Stimulated activated CD8-positive, alpha-beta memory T cell treated with anti-CD3 and anti-CD28 coated beads, Interleukin-2, amount 100 ng/mL, for 48 hours (primary cell): ENCODE results near the gene RPS6KL1.
A peak's percentile ranks its signal among the peaks of the same experiment; 100 is the strongest.

Source experiments
- DNase-seq, 2 donors: peaks; one replicate each; pipeline ENCODE4 v3.0.0-alpha.2; 2020; ENCODE audit warnings: low read depth in 2 of 2

RPS6KL1 gene

DNA sequence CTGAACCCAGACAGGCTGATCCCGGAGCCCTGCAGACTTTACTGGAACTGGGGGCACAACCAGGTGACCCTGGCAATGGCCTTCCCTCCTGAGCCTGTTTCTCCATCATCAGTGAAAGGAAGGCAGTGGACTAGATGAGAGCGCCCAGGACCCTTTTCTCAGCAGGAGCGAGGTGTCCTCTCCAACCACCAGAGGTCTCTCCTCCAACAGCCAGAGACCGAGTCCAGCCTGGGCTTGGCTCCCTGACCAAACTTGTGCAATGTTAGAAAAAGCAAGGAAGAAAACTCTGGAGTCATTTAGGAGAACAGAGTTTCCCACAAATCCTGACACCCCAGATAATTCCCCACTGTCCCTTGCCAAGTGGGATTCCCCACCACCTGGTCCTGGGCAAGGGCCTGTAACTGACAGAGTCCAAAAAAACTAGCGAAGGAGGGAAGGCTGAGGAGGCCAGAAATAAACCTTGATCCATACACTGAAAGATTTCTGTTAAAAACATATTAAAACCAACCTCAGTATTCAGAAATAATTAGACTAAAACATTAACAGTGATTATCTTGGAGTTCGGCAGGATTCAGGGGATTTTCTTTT is 9.0 kb downstream of the RPS6KL1 start:
- no peak for DNase-seq

DNA sequence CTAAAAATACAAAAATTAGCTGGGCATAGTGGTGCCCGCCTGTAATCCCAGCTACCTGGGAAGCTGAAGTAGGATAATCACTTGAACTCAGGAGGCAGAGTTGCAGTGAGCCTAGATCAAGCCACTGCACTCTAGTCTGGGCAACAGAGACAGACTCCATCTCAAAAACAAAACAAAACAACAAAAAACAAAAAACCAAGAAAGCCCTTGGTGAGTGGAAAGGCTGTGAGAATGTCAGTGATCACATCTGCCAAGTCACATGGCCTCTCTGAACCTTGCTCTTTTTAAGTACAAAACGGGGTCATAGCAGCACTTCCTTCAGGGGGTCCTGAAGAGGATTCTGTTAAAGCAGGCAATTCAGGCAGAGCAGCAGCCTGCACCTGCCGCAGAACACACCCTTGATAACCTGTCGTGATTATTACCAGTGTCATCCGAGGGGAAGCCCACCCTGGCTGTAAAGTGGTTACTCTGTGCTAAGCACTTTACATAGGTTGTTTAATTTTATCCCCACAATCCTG is 9.6 kb downstream of the RPS6KL1 start:
- no peak for DNase-seq

DNA sequence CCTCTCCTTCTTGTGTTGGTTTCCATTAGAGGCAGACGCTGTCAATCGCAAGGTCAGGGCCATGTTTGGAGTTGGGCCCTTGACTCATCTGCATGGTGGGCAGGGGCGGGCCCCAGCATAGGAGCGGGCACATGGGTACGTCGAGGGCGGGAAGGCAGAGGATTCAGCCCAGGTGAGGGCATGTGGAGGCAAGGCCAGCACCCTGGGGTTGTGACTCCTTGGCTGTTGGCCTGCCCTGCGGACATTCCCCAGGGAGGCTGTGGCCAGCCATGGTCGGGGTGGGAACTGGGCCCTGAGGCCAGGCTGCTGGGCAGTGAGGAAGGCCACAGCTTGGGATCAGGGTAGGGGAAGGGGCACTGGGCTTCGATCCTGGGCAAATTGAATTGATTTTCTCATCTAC is 10.3 kb downstream of the RPS6KL1 start:
- DNase-seq = no peak

DNA sequence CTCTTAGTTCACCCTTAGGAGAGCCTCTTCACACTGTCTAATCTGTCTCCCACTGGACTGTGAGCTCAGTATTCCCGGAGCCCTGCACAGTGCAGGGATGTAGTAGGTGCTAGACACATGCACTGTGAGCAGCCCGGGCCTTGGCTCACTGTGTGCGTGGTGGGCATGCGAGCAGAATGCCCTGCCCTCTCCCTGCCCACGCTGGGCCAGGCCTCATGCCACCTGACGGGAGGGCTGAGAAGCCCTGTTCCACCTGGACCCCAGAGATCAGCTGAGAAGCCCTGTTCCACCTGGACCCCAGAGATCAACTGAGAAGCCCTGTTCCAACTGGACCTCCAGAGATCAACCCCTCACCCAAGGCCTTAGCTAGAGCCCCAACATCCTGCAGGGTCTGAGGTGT is 10.9 kb downstream of the RPS6KL1 start:
- no peak for DNase-seq

DNA sequence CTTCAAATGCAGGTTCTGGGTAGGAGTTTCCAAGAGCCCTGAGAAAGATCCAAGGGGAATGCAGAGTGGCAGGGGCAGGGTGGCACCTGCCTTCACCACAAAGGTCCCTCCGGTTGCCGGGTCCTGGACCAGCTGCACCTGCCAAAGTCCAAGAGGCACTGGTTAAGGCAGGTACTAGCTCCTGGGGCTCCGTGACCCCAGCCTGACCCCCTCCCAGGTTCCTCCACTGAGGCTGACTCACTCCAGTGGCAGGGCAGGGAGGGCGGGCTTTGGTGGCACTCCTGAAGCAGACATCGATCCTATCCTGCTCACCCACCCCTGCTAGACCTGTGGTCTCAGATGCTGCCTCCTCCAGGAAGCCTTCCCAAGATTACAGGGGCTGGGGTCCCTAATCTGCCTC is 11.4 kb downstream of the RPS6KL1 start:
- DNase-seq = no peak

DNA sequence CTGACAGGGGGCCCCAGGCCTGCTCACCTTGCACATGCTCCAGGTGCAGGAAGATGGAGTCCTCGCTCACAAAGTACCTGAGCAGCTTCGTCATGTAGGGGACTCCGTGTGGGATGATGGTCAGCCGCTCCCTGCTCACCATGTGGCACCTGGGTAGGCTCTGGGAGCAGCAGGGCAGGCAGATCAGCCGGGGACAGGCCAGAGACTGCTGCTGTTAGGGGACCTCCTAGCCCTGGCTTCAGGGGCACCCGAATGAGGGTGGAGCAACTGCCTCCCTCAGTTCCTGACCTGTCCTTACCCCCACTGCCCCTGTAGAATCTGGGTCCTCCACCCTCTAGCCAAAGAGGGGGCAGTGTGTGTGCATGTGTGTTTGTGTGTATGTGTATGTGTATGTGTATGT is 11.8 kb downstream of the RPS6KL1 start:
- DNase-seq = no peak

DNA sequence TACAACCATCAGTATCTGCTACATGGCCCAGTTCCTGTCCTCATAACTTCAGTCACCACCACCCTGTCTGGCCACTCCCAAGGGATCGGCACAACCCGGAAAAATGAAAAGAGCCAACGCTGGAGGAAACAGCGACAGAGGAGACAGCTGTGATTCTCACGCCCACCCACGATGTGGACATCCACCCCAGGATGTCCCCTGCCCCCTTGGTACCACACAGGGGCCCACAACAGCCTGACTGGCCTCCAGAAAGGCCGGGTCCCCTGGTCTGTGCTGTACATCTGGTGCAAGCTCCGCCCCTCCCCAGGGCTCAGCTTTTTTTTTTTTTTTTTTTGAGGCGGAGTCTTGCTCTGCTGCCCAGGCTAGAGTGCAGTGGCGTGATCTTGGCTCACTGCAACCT is 12.5 kb downstream of the RPS6KL1 start:
- no peak for DNase-seq

DNA sequence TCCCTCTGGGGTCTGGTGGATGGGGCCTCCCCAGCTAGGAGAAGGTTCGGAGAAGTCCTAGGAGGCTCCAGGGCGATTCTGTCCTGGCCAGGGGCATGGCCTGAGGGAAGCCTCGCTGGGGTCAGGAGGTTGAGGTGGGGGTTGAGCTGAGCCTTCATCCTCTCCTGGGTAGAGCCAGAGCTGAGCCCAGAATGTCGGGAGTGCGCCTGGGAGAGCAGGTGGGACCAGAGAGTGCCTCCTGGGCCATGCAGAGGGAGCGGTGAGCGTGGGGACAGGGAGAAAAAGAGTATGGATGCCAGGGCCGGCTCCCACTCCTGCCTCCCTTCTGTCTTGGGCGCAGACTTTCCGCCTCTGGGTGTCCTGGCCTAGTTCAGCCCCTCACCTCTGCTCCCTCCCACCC is 13.1 kb downstream of the RPS6KL1 start:
- no peak for DNase-seq

DNA sequence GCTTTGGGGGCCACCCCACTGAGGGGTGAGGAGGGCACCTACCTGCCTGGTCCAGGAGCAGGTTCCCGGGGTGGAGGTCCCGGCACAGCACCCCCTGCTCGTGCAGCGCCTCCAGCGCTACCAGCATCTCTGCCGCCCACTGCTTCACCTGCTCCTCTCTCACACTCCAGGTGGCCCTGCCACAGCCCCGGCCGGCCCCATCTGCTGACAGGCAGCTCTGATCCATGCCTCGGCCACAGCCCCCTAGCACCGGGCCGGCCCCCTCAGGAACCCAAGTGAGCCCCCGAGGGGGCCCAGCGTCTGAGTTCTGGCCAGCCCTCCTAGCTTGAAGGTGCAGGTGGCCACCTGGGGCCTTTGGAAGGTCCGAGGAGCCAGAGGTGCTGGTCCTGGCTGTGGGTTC is 13.6 kb downstream of the RPS6KL1 start:
- DNase-seq = no peak

DNA sequence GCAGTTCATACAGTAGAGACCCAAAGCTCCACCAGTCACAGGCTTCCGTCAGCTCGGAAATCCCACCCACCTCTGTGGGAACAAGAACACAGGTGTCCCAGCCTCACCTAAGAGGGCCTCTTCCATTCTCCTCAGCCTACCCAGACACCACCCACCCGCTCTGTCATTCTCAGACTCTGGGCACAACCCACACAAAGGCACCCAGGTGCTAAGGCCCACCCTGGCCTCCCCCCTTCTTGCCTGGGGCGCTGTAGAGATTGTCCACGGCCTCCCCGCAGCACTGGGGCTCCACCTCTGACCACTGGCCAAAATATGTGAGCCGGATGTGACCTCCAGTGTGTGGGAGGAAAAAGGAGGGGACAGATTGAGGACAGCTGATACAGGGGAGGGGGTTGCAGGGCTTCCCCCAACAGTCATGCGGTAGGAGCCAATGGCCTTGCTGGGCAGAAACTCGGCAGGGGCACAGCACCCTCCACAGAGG is 14.2 kb downstream of the RPS6KL1 start:
- no peak for DNase-seq

DNA sequence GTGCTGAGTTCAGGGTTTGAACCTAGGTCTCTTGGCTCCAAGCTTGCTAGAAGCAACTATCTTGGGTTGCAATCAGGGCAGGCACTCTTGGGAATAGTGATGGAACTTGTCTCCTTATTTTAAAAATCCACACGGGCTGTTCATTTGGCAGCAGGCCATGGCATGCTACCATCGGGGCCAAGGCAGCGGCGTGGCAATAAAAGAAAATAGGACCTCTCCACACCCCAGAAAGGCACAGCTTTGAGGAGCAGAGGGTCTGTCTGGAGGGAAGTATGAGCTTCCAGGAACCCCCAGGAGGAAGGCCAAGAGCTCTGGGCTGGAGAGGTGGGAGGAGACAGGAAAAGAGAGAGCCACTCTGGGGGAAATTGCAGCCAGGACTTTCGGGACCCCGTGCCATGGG is 15.3 kb downstream of the RPS6KL1 start:
- DNase-seq = no peak

DNA sequence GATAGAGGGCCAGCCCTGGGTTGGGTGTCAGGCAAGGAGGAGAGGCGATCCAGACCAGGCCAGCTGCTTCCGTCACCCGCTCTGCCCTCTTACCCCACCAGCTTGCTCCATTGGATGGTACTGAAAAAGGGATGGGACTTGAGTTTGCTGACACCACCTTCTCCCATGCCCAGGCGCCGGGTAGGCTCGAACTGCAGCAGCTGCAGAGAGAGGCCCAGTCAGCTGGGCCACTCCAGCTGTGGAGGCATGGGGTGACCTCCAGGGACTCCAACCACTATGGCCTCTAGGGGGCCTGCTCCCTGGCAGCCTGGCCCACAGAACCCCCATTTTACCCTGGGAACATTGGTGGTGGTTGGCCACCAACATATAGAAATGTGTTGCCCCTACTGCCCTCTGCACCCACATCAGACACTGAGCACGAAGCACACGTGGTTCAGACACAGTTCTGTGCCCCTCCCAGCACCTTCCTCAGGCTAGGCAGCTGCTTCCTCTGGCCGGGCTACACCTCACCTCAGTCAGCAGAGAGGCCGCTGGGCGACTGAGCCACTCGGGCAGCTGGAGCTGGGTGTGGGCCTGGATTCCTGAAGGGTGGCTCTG is 16.0 kb downstream of the RPS6KL1 start:
- DNase-seq = no peak

DNA sequence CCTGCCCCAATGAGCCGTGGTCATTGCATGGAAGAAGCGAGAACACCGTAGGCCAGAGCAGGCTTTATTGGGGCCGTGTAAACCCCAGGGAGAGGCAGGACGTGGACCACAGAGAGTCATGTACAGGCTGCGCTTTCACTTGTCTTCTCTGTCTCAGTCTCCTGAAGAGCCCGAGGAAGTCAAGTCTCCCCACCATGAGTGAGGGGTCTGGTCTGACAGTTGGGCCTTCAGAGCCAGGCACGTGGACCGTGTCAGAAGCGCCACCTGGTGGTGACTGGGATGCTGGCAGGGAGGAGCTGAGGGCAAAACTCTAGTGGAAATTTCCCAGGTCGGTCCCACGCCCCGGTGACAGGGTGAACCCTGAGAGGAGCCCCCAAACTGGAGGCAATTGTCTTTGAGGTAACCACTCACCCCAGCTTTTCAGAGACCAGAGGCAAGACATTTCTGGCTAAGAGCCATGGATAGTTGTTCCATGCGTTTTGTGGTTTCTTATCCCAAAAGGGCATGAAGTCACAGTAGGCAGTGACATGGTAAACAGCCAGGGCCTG is 17.4 kb downstream of the RPS6KL1 start:
- DNase-seq = peak; percentile 70 to 76

DNA sequence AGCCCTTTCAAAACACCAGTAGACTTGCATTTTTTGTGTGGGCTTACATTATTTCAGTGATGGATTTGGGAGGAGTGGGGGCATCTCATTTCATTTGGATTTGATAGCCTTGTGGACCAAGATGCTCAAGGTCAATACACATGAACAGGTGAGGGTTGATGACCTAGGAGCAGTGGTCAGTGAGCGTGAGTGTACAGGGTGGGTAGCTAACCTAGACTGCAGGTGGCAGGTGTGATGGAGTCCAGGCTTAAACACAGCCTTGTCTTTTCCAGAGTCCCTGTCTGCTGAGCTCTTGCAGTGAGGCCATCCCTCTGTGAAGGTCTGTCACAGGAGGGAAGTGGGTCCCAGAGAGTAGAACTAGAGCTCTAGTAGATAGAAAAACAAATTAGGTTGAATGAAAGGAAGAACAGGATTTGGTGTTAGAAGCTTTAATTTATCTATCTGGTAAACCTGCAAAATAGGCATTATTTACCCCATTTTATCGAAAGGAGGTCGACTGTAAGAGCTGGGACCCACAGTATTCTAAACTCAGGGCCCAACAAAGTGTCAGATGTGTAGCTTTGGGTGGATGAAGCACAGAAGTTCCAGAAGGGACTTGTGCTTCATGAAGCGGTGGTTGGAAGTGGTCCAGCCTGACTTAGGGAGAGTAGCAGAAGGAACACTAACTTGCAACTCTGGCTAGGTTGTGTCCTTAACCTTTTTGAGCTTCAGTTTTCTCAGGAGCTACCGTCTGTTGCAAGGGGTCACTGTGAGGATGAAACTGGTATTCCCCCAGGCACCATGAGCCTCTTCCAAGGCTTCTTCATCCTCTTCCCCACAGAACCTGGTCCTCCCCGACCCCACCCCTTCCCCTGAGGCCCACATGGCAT is 18.2 kb downstream of the RPS6KL1 start:
- no peak for DNase-seq

DNA sequence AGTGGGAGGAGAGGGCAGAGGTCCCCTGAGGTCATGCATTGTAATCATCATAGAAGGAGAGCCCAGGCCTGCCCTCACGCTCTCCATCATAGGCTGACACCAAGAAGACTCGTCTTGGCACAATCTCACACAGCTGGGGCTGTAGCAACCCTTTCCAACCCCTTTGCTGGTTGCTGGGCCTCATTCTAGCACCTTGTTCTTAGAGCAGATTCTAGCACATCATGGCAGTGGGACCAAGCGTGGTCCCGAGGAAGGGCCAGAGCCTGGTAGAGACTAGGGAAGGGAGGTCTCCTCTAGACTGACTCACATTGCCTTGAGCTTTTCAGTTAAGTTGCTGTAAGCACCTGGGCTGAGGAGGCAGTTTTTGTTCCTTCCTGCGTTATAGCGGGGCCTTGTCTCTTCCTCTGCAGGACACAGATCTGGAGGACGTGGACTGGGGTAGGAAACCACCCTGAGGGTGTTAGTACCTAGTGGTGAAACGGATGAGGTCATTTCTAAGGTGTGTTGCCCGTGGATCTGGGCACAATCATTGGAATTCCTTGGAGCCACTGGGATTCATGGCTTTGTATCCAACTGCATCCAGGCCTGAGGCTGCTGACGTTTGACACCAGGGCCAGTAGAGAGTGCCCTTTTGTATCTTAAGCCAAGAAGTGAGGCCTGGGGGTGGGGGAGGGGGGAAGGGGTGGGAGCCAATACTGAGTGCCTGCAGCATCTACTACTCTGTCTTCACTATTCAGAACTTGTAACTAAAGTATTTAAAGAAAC is 19.9 kb downstream of the RPS6KL1 start:
- no peak for DNase-seq

DNA sequence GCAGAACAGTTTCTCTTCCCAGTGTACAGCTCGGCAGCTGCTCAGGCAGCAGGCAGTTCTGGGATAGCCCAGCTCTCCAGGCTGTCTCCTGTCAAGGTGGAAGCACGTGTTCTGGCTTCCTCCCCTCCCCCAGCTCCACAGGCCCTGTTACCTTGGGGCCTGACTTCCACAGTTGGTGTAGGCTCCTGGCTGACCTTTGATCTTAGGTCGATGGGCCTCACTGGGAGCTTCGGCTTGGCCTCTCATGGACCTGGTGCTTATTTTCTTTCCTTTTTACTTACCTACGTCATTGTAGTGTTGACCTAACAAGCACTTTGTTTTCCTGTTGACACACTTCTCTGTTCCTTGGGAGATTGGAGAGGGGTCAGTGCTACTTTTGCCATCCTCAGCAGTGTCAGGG is 24.4 kb downstream of the RPS6KL1 start:
- DNase-seq = no peak

DNA sequence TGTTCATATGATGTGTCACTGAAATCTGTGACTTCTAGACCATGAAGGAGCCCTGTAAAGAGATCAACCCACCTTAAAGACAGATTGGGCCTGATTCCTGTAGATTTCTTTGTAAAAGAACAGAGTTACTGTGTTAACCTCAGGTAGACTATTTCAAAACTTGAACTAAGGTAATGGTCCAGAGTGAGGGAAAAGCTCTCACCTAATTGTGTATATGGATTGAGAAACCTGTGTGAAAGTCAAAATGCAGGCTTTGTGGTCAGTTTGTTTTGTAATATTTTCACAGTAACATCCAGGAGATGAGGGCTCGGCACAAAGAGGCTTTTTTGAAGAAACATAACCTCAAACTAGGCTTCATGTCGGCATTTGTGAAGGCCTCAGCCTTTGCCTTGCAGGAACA is 25.0 kb downstream of the RPS6KL1 start:
- DNase-seq = no peak

DNA sequence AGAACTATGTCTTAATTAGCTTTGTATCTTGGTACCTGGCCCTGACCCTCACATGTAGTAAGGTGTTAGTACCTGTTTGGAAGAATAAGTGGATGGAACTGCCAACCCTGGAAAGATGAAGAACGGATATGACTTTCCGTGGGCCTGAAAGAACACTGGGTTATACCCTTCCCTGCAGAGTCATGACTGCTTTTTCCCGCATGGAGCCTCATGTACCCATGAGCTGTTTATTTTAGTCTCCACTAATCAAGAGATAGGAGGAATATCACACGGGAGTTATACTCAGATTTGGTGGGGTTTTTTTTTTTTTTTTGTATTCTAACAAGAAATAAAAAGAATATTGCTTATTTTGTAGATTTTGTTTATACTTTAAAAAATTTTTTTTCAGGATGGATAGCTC is 25.4 kb downstream of the RPS6KL1 start:
- no peak for DNase-seq

DNA sequence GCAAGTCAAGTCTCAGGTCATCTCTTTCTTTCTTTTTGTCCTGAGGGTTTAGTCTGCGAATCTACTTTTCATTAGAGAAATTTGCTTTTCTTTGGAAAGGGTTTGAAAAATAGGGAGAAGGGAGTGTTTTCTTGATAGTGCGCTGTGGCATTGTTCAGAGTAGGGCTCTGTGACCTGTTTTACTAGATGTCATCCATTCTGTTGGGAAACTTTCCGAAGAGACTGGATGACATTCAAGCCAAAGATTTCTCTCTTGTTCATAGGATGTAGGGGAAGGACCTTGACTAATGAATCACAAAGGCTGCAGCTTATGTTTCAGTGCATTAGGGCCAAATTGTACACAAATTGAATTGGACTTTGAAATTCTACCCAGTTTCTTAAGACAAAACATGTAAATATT is 26.7 kb downstream of the RPS6KL1 start:
- no peak for DNase-seq

DNA sequence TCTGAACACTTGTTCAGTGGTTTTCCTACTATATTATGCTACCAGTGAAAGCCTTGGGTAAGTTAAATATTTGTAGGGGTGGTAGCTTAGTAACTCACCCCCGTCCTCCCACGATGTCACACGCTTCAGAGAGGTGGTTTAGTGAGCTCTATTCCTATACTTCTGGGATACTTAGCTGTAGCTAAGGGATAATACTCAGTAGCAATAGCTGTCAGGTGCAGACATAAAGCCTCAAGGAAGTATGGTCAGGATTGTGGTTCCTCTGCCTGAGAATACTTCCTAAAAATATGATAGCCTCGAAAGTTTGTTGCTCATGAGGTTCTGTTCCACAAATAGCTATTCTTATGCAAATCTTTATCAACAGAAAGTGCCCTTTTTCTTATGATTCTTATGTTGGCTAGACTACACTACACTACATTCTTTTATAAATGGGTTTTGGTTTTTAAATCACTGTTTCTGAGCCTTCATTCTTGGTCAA is 29.4 kb downstream of the RPS6KL1 start:
- DNase-seq = no peak

DNA sequence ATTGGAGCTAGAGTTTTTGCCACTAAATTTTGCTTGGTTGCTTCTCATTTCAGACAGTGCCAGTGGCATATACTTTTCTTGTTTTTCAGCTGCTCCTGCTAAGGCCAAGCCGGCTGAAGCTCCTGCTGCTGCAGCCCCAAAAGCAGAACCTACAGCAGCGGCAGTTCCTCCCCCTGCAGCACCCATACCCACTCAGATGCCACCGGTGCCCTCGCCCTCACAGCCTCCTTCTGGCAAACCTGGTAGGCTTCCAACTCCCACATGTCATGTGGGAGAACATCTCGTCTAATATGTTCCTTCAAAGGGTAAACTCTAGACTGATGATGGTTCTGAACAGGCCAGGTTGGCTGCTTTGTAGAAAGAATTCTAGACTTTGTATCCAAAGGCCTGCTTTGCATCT is 30.3 kb downstream of the RPS6KL1 start:
- DNase-seq = no peak

DNA sequence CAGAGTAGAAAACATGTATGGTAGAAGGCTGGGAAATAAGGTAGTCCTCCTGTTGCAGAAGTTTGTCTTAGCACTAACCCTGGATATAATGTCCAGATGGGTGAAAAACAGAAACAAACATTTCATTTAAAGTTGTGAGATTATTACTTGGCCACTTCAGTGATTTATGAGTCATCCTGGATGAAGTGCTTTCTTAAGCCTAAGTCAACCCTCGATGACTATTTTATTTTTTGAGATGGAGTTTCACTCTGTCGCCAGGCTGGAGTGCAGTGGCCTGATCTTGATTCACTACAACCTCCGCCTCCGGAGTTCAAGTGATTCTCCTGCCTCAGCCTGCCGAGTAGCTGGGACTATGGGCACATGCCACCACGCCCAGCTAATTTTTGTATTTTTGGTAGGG is 31.2 kb downstream of the RPS6KL1 start:
- DNase-seq = no peak
